ENCODE data around the gene TM7SF2.

Gene TM7SF2

DNA sequence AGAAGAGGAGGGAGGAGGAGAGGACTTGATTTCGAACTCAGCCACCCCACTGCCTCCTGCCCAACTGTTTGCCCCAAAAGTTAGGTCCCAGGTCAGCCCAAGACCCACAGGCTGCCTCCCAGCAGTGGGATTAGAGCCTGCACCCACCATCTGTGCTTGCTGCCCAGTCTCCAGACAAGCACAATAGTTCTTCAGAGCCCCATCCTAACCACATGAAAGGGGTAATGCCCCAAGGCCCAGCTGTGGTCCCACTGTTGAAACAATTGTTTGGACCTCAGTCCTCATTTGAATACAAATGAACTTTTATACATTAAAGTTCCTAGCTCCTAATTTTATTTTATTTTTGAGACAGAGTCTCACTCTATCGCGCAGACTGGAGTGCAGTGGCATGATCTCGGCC lies 21.0 kb upstream of the TM7SF2 start:
- DNase-seq (ENCODE audit: low spot score) = no peak

DNA sequence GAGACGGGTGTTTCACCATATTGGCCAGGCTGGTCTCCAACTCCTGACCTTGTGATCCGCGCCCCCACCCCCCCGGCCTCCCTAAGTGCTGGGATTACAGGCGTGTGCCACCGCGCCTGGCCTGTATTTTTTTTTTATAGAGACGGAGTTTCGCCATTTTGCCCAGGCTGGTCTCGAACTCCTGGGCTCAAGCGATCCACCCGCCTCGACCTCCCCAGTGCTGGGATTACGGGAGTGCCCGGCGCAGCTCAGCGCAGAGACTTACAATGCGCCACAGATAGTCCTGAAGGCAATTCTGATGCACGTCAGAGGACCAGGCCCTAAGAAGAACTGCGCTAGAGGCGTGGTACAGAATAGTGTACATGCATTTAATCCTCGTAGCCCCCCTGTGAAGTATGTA lies 16.2 kb upstream of the TM7SF2 start:
- DNase-seq (ENCODE audit: low spot score) = no peak

DNA sequence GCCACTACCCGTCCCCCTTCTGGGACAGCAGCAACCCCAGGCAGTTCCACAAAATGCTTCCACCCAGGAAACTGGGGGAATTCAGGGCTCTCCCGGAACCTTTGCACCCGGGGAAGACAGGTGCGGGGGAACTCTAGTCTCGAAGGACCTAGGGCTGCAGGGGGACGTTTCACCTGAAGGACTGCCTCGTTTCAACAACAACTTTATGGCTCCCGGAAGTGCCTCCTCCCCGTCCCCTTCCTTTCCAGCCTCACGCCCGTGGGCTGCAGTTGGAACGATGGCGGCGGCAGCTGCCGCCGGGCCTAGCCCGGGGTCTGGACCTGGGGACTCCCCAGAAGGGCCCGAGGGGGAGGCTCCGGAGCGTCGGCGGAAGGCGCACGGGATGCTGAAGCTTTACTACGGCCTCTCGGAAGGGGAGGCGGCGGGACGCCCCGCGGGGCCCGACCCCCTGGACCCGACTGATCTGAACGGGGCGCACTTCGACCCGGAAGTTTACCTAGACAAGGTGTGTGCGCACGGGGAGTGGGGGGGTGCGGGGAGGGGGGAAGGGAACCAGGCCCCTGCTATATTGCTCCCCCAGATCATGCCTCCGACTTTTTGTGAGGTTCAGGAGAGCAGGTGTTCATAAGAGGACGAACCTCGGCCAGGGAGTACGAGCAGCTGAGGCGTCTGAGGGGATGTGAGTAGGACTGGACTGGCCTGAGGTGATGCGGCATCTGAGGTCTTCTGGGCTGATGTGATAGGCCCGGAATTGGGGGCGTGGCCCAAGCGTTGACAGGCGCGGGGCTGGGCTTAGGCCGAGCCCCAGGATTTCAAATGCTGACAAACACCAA lies 15.5 kb upstream of the TM7SF2 start, which contains the start of gene VPS51:
Gene VPS51, plus strand, starts transcription at position 241 of the 833 bp plus-strand sequence. Its CDS starts 37 bp downstream, at position 278.
- DNase-seq (ENCODE audit: low spot score) = peak; percentile 96

DNA sequence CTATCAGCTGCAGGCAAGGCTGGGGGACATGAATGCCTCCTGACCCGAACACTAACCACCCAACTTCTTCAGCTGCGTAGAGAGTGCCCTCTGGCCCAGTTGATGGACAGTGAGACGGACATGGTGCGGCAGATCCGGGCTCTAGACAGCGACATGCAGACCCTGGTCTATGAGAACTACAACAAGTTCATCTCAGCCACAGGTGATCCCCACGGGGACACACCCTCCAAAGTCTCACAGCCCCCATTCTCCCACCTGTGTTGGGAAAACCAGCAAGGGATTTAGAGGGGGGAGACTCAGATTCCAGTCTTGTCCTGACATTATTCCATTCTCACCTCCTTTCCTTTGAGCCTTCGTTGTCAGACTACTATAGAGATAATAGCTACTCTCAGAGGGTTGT lies 14.7 kb upstream of the TM7SF2 start:
- DNase-seq (ENCODE audit: low spot score) = no peak

DNA sequence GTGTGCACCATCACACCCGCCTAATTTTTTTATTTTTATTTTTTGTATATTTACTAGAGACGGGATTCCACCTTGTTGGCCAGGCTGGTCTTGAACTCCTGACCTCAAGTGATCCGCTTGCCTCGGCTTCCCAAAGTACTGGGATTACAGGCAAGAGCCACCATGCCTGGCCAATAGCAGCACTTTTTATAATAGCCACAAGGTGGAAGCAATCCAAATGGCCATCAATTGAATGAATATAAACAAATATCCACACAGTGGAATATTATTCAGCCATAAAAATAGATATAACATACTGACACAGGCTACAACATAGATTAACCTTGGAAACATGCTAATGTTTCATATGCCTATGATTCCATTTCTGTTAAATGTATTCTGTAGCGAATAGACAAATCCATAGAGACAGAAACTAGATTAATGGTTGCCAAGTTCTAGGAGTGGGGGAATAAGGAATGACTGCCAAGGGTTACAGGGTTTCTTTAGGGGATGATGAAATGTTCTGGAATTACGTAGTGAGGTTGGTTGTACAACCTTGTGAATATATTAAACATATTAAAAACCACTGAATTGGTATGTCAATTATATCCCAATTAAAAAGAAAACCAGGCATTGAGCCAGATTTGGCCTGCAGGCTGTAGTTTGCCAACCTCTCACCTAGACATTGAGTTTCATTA lies 10.9 kb upstream of the TM7SF2 start:
- no peak for DNase-seq (ENCODE audit: low spot score)

DNA sequence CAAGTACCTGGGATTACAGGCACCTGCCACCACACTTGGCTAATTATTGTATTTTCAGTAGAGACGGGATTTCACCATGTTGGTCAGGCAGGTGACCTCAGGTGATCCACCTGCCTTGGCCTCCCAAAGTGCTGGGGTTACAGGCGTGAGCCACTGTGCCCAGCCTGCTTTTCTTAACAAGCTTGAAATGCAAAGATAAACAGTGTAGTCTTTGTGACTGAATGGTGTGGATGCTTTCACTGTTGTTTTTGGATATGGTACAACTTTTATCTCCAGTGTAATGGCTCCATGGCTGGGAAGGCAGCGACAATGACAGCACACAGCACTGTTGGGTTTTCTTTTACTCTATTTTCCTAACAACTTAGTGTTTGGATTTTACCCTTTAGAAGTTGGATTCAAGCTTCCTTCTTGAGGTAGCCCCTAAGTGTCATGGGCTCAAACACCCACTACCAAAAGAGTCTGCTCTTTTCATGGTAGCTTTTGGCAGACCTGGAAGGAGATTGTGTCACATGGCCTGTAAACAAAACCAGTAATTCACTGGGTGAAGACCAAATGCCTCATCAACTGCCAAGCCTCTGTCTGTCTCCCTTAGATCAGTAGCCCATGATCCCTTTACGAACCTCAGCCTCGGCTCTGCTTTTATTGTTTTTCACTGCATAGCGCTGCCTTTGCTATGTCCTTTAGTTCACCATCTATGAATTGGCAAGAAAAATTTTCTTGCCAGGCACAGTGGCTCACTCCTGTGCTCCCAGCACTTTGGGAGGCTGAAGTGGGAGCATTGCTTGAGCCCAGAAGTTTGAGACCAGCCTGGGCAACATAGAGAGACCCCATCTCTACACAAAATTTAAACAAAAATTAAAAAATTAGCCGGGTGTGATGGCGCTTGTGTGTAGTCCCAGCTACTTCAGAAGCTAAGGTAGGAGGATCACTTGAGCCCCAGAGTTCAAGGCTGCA lies 9.3 kb upstream of the TM7SF2 start:
- DNase-seq (ENCODE audit: low spot score) = no peak

DNA sequence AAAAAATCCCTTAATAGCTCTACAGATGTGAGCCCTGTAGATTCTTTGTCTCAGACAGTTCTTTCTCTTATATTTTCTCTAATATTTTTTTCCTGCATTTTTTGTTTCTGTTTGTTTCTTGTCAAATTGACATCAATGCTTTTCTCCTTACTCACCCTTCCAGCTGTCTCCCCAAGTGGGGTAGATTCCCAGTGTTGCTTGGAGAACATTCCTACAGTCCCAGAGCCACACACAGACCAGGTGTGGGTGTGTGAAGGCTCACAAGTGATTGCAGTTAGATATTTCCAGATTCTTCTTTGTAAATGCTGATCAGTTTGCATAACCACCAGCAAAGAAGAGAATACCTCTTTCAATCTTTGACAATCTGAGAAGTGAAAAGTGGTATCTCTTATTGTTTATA lies 8.2 kb upstream of the TM7SF2 start:
- DNase-seq (ENCODE audit: low spot score) = no peak

DNA sequence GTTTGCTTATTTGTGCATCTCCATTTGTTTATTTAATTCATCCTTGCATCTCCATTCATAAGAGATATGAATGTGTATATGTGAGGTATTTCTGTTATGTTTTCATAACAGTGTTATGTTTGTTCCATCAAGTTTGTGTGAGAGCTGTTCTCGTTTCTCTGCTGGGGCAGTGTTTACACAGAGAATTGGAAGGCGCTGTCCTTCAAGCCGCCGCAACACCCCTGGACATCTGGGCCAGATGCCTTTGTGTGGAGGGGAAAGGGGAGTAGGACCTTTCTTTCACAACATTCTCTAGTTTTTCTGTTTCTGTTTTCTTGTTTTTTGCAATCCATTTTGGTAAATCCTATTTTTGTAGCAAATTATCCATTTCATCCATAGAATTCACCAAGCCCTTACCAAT lies 7.0 kb upstream of the TM7SF2 start:
- no peak for DNase-seq (ENCODE audit: low spot score)

DNA sequence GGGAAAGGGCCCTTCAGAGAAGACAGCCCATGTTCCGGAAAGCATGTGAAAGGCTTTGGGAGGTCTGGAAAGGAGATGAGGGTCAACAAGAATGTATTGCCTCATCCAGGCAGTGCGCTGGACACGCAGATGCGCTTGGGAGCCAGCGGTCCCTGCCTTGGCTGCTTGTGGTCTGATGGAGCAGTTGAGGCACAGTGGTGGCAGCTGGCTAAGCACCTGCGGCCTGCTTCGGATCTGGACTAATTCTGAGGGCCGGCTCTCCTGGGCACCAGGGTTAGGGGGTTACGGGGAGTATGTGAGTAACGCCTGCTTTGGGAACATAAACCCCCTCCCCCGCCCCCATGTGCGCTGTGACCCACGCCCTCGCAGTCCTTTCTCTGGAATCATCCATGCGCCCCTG lies 4.6 kb upstream of the TM7SF2 start:
- DNase-seq (ENCODE audit: low spot score) = no peak

DNA sequence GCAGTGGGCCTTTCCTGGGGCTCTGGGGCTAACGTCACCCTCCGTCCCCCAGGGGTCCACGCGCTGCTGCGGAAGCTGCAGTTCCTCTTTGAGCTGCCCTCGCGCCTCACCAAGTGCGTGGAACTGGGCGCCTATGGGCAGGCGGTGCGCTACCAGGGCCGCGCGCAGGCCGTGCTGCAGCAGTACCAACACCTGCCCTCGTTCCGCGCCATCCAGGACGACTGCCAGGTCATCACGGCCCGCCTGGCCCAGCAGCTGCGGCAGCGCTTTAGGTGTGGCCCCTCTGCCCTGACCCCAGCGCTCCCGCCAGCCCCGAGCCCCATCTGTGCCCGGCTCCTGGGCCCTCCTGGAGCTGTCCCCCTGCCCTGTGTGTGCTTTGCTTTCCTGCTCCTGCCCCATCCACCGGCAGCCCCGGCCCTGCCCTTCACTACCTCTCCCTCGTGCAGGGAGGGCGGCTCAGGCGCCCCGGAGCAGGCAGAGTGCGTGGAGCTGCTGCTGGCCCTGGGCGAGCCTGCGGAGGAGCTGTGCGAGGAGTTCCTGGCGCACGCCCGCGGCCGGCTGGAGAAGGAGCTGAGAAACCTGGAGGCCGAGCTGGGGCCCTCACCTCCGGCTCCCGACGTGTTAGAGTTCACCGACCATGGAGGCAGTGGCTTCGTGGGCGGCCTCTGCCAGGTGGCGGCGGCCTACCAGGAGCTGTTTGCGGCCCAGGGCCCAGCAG lies 3.8 kb upstream of the TM7SF2 start:
- no peak for DNase-seq (ENCODE audit: low spot score)

DNA sequence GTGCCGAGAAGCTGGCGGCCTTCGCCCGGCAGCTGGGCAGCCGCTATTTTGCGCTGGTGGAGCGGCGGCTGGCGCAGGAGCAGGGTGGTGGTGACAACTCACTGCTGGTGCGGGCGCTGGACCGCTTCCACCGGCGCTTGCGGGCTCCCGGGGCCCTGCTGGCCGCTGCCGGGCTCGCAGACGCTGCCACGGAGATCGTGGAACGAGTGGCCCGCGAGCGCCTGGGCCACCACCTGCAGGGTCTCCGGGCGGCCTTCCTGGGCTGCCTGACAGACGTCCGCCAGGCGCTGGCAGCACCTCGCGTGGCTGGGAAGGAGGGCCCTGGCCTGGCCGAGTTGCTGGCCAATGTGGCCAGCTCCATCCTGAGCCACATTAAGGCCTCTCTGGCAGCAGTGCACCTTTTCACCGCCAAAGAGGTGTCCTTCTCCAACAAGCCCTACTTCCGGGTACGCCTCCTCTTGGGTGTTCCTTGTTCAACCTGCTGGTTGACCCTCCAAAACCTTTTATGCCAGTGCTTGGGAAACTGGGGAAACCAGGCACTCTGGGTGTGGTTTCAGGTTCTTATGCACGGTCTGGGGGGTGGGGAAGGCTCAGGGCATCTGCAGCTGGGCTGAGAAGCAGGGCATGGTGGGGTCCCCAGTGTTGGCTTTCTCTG lies 3.1 kb upstream of the TM7SF2 start:
- no peak for DNase-seq (ENCODE audit: low spot score)

DNA sequence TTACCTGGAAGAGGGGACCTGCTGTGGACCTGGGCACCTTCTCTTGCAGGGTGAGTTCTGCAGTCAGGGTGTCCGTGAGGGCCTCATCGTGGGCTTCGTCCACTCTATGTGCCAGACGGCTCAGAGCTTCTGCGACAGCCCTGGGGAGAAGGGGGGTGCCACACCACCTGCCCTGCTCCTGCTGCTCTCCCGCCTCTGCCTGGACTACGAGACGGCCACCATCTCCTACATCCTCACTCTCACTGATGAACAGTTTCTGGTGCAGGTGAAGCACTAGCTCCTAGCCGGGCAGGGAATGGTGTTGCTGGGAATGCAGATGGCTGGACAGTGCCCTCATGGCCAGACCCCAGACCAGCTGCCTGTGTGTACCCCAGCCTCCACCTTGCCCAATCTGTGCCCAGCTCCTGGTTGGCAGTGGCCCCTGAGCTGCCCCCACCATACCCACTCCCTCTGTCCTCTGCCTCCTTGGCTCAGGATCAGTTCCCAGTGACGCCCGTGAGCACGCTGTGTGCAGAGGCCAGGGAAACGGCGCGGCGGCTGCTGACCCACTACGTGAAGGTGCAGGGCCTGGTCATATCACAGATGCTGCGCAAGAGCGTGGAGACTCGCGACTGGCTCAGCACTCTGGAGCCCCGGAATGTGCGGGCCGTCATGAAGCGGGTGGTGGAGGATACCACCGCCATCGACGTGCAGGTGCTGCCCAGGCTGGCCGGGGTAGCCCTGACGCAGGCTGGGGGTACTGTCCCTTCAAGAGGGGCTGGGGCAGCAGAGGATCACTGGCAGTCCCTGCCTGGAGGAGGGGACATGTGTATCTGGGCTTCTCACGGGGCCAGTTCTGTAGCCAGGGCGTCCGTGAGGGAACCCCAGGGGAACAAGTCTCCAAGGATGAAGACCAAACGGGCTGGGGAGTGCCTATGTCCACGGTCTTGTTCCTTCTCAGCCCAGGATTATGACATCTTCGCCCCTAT lies 2.2 kb upstream of the TM7SF2 start:
- DNase-seq (ENCODE audit: low spot score) = no peak

DNA sequence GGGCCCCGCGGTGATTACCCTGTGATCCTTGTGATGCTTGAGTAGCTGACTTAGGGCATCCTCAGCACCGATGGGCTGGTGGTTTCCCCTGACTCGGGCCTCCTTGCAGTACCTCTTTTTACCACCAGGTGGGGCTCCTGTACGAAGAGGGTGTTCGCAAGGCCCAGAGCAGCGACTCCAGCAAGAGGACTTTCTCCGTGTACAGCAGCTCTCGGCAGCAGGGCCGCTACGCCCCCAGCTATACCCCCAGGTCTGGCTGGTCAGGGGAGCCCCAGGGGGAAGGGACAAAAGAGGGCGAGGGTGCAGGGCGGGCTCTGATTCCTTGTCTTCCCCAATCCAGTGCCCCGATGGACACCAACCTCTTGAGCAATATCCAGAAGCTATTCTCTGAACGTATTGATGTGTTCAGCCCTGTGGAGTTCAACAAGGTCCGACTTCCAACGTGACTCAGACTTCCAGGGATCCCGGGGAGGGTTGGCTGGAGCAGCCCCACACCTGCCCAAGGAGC lies 1.3 kb upstream of the TM7SF2 start:
- peak; percentile 92 for DNase-seq (ENCODE audit: low spot score)

DNA sequence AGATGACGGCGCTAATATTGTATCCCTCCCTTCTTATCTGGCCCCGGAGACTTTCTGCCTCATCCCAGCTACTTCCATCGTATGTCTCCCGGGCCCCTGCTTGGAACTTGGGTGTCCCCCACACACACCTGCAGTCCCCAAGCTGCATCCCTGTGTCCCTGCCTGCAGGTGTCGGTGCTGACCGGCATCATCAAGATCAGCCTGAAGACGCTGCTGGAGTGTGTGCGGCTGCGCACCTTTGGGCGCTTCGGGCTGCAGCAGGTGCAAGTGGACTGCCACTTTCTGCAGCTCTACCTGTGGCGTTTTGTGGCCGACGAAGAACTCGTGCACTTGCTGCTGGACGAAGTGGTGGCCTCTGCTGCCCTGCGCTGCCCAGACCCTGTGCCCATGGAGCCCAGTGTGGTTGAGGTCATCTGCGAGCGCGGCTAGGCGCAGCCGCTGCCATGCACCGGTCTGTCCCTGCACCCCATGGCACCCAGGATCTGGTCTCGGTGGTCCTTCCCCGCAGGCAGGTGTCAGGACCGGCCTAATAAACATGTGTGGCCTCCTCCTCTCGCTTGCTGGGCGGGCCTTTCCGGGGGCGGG lies 421 bp upstream of the TM7SF2 start:
- DNase-seq (ENCODE audit: low spot score) = no peak

DNA sequence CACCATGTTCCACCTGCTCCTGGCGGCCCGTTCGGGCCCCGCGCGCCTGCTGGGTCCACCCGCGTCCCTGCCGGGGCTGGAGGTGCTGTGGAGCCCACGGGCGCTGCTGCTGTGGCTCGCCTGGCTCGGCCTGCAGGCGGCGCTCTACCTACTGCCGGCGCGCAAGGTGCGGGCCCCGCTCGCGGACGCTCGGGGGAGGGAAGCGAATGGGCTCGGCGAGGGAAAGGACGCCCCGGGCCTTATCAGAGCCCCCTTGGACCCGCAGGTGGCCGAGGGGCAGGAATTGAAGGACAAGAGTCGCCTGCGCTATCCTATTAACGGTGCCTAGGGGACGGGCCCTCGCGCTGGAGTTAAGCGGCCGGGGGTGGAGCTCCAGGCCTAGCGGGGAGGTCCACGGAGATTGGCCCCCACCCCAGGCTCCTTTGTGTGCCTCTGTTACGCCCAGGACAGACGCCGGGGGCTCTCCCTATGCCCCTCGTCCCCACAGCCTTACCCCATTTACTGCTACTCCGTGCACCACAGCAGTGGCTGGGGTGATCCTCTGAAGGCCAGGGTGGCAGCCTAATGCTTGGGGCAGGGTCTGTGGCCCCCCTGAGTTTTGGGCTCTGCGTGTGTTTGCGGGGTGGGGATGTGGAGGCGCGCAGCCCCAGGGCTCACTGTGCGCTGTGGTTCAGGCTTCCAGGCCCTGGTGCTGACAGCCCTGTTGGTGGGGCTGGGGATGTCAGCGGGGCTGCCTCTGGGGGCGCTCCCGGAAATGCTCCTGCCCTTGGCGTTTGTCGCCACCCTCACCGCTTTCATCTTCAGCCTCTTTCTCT lies 1.1 kb downstream of the TM7SF2 start:
- DNase-seq (ENCODE audit: low spot score) = peak; percentile 86

DNA sequence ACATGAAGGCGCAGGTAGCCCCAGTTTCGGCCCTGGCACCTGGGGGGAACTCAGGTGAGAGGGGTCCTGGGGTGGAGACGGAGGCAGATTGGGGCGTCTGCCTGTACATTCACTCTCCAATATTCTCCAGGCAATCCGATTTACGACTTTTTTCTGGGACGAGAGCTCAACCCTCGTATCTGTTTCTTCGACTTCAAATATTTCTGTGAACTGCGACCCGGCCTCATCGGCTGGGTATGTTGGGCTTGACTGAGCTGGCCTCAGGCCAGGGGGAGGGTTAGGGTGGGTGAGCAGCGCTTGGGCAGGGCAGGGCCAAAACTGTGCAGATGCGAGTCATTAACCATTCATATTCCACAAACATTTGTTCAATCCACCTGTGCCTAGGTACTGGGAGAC lies 1.7 kb downstream of the TM7SF2 start:
- DNase-seq (ENCODE audit: low spot score) = peak; percentile 41

DNA sequence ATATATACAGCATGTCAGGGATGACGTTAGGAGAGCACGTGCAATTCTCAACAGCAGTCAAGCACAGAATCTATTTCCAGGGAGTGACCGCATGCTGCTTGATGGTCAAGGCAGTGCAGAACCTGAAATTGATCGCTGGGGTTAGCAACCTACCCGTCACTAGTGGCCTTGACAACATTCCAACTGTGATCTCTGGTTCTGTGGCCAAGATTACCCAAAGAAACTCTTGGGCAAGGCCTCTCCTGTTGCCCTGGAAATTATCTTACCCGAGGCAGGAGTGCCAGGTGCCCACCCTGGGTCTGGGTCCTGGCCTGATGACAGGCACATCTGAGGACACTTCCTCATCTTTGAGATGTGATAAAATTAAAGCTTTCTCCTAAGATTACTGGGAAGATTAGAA lies 2.2 kb downstream of the TM7SF2 start:
- DNase-seq (ENCODE audit: low spot score) = peak; percentile 75

DNA sequence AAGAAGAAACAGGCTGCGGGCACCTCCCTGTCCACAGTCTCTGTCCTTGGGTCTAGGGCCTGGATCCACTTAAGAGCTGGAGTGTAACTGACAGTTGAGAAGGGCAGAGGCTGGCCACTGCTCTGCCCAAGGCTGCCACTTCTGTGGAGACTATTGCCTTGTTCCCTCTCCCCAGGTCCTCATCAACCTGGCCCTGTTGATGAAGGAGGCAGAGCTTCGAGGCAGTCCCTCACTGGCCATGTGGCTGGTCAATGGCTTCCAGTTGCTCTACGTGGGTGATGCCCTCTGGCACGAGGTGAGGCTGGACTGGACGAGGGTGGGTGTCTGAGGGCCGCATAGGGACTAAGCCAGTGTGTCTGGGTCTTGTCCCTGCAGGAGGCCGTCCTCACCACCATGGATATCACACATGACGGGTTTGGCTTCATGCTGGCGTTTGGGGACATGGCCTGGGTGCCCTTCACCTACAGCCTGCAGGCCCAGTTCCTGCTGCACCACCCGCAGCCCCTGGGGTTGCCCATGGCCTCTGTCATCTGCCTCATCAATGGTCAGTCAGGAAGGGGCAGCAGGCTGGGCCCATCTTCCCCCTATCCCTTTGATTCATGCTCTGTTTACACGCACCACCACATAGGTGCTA lies 3.0 kb downstream of the TM7SF2 start:
- no peak for DNase-seq (ENCODE audit: low spot score)

Data from hematopoietic multipotent progenitor cell treated with erythropoietin and hydrocortisone succinate and interleukin-3 and kit ligand, for 17 days (in vitro differentiated cells).